NCI-H2081 (cell line): ENCODE results near the gene CYYR1.
"Not testable (repeated sequence)": the region's sequence is repeated elsewhere in the genome, so short reads cannot be mapped to it uniquely, and the experiment has no call there.

Experiments used
- DNase-seq, 2 experiments: peaks; one replicate each; lab custom pipeline; 2025; lab: John Stamatoyannopoulos, UW

The CYYR1 gene

DNA sequence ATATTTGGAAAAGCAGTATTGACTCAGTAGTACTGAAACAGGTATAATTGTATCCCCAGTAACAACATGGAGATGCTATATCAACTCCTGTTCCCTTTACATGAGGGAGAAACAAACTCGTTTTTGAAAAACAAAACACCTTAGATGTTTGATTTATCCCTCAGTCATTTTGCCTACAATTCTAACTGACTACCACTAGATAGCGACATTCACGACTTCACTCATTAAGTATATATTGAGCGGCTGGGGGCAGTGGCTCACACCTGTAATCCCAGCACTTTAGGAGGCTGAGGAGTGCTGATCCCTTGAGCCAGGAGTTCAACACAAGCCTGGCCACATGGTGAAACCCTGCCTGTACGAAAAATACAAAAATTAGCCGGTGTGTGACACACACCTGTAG is 83.3 kb downstream of the CYYR1 start:
- no peak for DNase-seq

DNA sequence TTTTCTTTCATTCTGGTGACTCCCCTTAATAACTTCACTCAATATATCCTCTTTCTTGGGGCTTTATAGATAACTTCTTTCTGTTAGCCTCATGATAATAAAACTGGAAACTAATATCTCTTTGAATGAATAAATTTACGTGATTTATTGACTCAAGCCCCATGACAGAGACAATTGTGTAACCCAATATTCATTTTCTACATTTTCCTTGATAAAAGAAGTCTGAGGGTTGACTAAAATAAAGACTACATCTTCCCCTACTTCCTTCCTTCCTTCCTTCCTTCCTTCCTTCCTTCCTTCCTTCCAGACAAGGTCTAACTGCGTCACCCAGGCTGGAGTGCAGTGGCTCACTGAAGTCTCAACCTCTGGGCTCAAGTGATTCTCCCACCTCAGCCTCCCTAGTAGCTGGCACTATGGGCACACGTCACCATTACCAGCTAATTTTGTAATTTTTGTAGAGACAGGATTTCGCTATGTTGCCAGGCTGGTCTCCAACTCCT is 85.1 kb downstream of the CYYR1 start:
- DNase-seq = no peak

DNA sequence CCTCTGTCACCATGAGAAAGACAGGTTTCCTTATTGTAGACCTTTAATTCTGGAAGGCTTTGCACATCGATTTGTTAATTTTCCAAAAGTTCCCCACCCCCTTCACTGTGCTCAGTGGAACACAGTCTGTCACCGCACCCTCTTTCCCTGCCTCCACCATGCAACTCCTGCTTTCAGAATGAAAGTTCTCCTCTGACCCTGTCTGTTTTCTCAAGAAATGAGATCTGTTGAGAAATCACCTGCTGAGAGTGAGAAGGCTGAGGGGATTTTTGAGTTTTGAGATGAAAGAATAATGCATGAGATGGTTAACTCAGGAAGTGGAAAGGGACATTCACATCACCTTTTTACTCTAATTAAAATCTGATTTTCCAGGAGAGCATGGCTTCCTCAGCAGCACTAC is 99.6 kb downstream of the CYYR1 start:
- DNase-seq = no peak

DNA sequence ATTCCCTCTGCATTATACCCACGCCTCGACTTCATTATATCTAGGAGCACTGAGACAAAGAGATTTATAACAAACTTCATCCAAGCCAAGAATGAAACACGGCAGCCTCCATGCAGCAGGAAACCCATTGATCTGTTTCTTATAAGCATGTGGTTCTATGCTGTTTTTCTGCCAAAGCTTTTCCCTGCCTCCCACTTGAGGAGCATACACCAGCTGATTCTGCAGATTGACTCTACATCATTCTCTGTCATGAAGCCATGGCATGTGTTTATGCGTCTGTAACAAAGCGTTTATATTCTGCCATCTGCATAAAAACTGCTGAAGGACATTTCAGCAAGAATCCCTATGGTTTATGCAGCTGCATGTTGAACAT is 102.0 kb downstream of the CYYR1 start:
- no peak for DNase-seq

DNA sequence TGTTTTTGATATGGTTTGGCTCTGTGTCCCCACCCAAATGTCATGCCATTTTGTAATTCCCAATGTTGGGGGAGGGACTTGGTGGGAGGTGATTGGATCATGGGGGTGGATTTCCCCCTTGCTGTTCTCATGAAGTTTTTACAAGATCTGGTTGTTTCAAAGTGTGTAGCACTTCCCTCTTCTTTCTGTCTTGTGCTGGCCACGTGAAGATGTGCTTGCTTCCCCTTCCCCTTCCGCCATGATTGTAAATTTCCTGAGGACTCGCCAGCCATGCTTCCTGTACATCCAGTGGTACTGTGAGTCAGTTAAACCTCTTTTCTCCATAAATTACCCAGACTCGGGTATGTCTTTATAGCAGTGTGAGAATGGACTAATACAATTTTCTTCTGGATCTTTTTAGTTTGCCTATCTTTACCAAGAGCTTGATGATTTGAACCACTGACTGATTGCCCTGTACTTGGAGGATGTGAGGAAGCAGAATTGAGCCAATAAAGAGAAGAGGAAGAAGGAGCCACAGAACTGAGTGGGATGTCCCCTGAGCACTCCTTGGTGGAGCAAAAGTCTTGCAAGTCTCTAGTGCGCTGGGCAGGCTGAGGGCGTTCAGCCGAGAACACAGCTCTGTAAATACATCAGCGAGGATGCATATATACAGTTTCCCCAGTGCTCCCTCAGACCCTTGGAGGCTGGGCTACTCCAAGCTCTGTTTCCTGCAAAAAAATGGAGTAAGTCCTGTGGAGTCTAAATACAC is 102.6 kb downstream of the CYYR1 start:
- DNase-seq = no peak

DNA sequence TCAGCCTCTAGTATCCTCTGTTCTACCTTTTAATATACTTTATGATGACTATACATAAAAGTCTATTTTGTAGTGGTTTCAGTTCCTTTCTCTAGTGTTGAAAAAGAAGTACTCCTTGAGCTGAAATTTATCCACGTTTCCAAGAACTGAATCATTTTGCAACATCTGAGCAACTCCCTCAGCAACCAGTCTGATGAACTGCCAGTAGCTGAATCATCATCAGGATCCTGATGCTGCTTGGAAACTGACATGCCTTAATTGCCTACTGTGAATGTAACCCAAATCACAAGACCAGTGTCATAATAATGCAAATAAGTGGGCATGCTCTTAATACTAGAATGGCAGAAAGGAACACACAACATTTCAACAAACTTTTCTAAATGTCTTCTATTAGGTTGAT is 103.3 kb downstream of the CYYR1 start:
- DNase-seq = no peak

DNA sequence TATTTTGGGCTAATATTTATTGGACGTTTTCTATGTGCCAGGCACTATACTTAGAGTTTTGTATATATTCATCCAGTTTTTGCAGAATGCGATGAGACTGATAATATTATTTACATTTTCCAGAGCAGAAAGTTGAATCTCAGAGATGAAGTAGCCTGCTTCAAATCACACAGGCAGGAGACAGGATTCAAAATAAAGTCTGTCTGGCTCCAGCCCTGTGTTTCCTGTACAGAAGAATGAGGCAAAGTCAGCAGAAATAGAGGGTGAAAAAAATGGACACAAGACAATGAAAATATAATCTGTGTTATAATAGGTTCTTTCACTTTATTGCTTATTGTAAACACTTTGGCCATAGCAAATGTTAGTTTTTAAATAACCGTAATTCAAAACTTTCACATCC is 107.2 kb downstream of the CYYR1 start:
- no peak for DNase-seq

DNA sequence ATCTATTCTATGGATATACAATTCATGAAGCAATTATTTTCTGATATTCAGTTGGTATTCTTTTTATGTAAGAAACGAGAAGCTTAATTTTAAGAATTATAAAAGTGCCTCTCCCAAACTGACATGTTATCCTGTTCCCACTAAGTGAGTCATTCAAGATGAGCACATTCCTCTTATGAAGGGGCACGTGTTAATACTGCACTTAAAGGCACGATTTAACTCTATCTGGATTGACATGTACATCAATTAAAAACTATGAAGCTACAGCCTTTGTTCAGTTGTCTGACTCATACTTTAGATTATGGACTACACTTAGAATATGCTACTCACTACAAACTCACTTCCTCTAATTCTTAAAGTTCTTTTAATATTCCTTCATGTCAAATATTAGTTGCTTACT is 111.6 kb downstream of the CYYR1 start:
- DNase-seq = no peak

DNA sequence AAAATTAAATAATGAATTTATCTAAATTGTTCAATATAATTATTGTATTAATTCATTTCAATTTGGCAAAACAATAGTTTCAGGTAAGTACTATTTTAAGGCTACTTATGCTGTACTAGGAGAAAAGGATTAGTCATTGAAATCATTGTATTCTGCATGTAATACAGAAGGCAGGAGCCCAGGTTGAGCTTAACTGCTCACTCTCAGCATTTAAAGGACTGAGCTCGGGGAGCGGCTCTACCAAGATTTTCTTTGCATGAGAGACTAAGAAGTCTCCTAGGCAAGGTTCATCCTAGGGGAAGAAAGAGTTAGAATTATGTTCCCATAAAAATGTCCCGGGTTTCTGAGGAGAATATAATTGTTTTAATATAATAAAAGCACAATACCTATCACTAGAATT is 112.5 kb downstream of the CYYR1 start:
- DNase-seq = no peak

DNA sequence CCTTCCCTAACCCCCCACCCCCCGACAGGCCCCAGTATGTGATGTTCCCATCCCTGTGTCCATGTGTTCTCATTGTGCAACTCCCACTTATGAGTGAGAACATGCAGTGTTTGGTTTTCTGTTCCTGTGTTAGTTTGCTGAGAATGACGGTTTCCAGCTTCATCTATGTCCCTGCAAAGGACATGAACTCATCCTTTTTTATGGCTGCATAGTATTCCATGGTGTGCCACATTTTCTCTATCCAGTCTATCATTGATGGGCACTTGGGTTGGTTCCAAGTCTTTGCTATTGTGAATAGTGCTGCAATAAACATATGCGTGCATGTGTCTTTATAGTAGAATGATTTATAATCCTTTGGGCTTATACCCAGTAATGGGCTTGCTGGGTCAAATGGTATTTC is 114.2 kb downstream of the CYYR1 start:
- not testable (repeated sequence) for DNase-seq

DNA sequence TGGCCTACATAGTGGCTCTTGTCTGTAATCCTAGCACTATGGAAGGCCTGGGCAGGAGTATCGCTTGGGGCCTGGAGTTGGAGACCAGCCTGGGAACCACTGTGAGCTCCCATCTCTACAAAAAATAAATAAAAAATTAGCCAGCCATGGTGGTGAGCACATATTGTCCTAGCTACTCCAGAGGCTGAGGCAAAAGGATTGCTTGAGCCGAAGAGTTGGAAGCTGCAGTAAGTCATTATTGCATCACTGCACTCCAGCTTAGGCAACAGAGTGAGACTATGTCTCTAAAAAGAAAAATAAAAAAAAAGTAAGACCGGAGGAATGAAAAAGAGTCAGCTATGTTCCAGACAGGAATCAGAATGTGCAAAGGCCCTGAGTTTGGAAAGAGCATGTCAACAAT is 115.3 kb downstream of the CYYR1 start:
- no peak for DNase-seq

DNA sequence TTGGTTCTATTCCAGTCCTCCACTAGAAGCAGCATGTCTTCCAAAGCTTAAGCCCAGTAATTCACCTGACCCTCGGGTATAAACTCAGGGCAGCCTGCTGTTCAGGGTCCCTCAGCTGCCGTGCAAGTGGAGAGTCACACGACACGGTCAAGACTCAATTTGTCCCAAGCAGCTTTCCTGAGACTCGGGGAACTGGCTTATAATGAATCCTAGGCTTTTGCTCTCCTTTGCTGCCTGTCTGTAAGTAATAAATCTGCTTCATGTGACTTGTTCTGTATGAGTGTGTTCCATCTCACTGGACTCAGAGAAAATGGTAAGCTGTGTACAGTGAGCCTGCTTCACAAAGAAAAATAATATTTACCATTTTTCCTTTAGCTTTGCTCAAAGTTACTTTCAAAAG is 119.8 kb downstream of the CYYR1 start:
- DNase-seq = no peak

DNA sequence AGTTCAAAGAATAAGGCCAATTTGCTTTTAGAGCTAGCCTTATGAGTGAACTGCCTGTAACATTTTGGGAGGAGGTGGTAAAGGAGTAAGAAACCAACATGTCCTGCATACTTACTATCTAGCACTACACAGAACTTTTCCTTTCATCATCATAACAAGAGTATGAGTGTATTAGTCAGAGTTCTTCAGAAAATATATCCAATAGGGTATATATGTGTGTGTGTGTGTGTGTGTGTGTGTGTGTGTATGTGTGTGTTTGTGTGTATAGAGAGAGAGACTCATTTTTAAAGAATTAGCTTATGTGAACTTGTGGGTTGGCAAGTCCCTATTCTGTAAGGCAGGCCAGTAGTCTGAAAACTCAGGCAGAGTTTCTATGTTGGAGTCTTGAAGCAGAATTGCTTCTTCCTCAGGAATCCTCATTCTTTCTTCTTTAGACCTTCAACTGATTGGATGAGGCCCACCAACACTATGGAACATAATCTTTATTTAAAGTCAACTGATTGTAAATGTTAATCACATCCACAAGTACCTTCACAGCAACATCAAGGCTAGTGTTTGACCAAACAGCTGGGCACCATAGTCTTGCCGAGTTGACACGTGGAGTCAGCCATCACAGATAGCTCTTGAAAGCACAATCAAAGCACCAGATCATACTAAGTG is 121.9 kb downstream of the CYYR1 start:
- no peak for DNase-seq

DNA sequence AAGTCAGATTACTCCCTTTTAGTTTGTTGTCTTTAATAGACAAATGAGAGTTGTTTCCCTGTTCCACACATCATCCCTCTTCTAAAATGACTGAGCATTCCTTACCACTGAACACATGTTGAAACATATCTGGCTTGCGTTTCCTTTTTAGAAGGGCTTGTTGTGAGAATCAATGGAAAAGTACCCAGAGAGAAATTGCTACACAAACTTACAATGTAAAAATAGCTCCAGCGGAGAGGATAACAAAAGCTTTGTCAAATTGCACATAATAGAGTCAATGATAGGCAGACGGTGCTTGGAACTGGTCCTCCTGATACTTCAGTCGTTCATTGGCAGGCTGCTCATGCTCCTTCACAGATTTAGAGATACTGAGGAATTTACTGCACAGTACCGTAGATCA is 123.9 kb downstream of the CYYR1 start:
- no peak for DNase-seq

DNA sequence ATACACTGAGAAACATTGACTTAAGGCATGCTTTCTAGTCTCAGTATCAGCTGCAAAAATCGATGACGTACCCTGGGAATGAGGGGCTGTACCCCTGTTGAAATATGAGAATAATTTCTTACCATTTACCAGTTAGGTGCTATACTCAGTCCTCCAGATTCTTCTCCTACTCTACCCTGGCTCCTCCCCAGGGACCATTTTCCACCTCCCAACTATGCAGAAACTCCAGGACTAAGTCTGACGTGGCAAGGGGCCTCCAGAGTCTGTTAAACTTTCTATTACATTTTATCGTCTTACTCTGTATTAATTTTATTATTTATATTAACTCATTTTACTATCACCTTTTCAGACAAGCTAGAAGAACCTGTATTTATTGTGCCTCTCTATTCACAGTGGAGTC is 124.3 kb downstream of the CYYR1 start:
- no peak for DNase-seq

DNA sequence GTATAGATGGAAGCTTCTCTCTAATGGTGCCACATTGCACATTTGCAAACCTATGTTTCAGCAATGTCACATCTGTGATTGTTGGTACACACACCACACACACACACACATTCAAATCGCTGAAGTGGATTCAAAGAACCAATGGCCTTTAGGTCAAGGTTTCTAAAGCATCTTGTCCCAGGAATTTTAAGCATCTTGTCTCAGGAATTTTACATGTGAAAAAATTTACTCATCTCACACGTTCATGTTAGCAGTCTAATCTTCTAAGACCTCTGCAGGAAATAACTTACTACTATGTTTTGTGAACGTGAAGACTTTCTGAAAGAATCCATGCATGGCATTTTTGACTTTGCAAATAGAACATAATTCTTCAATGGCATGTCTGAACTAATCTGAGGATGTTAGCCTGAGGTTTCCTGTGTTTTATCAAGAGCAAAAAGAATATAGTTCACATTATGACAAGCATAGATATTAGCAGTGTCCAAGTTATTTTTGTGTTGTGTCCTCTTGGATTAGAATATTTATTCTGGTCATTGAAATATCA is 125.1 kb downstream of the CYYR1 start:
- no peak for DNase-seq

DNA sequence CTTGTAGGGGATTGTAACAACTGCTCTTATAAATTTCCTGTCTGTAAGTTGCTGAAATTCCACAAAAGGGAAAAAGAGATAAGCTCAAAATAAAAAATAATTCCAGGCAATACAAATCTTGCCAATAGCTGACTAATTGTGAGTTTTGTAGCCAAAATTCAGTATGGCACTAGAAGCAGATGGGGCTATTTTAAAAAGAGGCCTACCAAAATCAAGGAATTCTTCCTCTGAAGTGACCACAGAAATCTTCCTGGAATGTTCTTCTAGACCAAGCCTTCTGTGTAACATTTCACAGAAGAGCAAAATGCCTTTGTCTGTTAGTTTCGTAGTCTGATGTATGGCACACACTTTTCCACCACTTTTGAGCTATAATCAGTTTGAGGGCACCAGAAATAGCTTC is 127.6 kb downstream of the CYYR1 start:
- no peak for DNase-seq

DNA sequence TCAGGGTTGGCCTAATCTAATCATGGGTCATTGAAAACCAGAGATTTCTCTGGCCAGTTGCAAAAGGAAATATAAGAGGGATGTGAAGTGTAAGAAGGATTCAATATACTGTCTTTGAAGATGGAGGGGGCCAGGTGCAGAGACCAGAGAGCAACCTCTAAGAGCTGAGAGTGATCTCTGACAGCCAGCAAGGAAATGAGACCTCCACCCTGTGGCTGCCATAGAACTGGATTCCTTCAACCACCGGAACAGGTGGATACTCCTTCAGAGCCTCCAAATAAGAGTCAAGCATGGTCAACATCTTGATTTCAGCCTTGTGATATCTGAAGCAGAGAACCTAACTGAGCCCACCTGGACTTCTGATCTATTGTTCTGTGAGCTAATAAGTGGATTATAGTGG is 128.4 kb downstream of the CYYR1 start:
- no peak for DNase-seq

DNA sequence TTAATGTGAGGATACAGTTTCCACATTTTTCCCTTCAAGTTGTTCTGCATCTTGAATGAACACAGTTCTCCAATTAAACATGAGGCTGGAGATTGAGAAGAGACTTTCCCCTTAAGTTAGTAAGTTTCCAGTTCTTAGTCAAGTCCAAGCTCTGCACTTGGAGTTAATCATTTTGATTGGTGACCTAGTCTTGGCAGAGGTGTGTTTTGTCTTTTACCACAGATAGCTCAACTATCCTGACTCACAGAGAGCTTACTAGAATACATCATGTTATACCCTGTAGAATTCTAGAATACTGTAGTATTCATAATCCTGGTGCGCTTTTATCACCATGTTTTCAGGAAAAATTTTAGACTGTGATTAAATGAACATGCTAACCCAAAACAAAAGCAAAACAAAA is 129.2 kb downstream of the CYYR1 start:
- DNase-seq = no peak

DNA sequence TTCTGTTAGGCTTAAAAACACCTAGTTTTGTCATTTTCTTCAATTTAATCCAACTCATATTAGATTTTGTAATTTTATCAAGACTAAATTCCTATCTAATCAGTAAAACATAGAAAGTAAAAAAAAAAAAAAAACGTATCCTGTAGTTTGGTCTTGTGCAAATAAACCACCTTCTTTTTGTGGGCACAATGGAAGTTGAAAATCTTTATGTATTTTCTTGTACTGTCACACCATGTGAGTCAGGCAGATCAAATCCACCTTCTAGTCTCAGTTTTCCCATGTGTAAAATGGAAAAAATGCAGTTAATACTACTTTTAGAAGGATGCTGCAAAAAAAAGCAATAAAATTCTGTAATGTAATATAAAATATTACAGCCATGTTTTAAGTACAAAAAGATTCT is 129.8 kb downstream of the CYYR1 start:
- DNase-seq = no peak

DNA sequence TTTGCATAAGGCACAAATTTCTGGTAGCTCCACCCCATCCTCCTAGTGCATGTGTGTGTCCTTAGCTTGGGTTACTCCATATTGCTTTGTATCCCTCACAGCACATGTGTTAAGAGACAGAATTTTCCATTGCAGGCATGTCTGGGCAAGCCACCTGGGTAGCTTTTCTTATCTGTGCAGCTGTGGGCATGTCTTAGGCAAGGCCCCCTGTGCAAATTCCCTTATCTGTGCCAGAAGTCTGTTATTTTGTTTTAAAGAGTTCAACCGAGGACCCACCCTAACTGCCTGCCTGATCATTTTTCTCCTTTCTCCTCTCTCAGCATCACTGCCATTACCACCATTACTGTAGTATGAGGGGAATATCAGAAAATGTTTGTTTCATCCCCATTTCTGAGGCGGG is 131.9 kb downstream of the CYYR1 start:
- no peak for DNase-seq

DNA sequence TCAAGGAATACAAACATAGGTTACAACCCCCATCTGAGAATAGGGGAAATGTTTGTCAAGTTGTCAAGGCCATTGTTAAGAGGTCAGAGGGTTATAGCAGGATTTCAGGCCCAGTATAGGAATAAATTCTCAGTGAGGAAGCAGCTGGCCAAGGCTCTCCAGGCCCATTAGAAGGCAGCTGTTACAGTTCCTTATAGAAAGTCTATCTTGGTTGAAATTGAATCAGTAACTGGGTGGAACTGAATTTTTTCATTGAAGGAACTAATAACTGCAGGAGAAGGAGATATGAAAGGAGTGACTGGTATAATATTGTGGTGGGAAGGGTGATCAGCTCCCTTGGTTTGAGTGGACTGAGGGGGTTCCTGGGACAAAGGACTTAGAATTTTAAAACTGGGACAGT is 134.1 kb downstream of the CYYR1 start:
- no peak for DNase-seq

DNA sequence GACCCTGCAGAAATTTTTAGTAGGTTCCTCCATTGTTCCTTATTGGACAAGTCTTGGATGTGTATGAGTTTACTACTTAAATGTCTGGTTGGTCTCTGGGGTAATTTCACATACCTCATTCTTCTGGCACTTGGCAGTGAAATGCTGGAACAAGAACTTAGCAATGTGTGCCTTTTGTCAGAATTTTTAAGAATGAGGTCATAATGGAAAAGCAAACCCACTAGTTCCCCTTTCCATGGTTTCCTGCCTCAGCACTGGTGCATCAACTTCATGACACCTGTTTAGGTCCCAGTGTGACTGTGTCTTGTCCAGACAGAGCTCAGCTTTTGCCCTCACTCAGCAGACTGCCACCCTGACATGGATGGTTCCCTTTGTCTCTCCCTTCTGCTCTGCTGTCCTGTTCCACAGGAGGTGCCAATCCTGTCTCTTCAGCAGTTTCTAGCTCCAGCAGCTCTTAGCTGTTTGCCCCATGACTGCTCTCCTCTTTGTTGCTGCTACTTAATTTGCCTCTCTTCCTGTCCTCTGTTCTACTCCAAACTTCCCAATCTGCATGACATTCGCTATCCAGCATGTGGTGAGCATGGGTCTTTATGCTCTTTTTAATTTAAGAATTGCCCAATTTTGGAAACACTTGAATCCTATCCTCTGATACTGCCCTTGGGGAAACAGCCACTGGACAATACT is 135.6 kb downstream of the CYYR1 start:
- DNase-seq = no peak
